ENCODE results near the gene TMEM178B. TPM values are rescaled to one million over a fixed set of nuclear protein-coding genes. Genes with fewer than 3 reads are reported as not detected.

The TMEM178B gene
- polyA plus RNA-seq, 6 donors from 2014 or later: not detected

- H3K36me3 Mint-ChIP-seq: no peaks in the 10 kb centered on the region
- H3K4me3 Mint-ChIP-seq: no peak overlapping the region
- ATAC-seq (ENCODE audit: low read depth in 2 of 2) (no peak), DNase-seq (no peak)
- H3K9me3 Mint-ChIP-seq: peaks cover 0 to 9% (median 0%) of the 10 kb centered on the region in 7 donors
- no peak overlapping the region for H3K27ac Mint-ChIP-seq
- H3K27me3 Mint-ChIP-seq: peaks cover 0 to 4% (median 0%) of the 10 kb centered on the region in 3 donors
- H3K4me1 Mint-ChIP-seq: no peaks in the 10 kb centered on the region
These were observed 287.6 kb downstream of the TMEM178B start for GRCh38 chr7:141361479-141361878.

- H3K4me3 Mint-ChIP-seq: no peak overlapping the region
- H3K27me3 Mint-ChIP-seq: peaks cover 0 to 6% (median 0%) of the 10 kb centered on the region in 3 donors
These were observed 288.1 kb downstream of the TMEM178B start for GRCh38 chr7:141361960-141362359.

GRCh38 chr7:141362580-141363435 lies 288.9 kb downstream of the TMEM178B start:
- Mint-ChIP-seq H3K9me3 (peaks cover 0 to 9% (median 0%) of the 10 kb centered on the region in 7 donors), H3K27me3 (peaks cover 0 to 6% (median 5%) of the 10 kb centered on the region in 3 donors), H3K4me1 (no peaks in the 10 kb centered on the region), H3K36me3 (no peaks in the 10 kb centered on the region), H3K27ac (peak overlapping the region in 1 of 6 donors; percentile 2), H3K4me3 (no peak overlapping the region)
- no peak for DNase-seq
- ATAC-seq (ENCODE audit: low read depth in 2 of 2): no peak

More at GRCh38 chr7:141361960-141362359, 288.1 kb downstream of the TMEM178B start:
- Mint-ChIP-seq H3K9me3 (peaks cover 0 to 9% (median 0%) of the 10 kb centered on the region in 7 donors), H3K4me1 (no peaks in the 10 kb centered on the region), H3K27ac (no peak overlapping the region), H3K36me3 (no peaks in the 10 kb centered on the region)
- ATAC-seq (ENCODE audit: low read depth in 2 of 2): no peak
- no peak for DNase-seq

- no peaks in the 10 kb centered on the region for H3K4me1 Mint-ChIP-seq
- no peak for ATAC-seq (ENCODE audit: low read depth in 2 of 2)
- peaks cover 0 to 9% (median 0%) of the 10 kb centered on the region in 7 donors for H3K9me3 Mint-ChIP-seq
- no peak overlapping the region for H3K4me3 Mint-ChIP-seq
- no peak overlapping the region for H3K27ac Mint-ChIP-seq
- H3K27me3 Mint-ChIP-seq: peaks cover 0 to 6% (median 6%) of the 10 kb centered on the region in 3 donors
- no peak for DNase-seq
- H3K36me3 Mint-ChIP-seq: no peaks in the 10 kb centered on the region
These were observed 289.9 kb downstream of the TMEM178B start for GRCh38 chr7:141363748-141364147.

- H3K9me3 Mint-ChIP-seq: no peaks in the 10 kb centered on the region
- H3K4me1 Mint-ChIP-seq: no peaks in the 10 kb centered on the region
- H3K36me3 Mint-ChIP-seq: no peaks in the 10 kb centered on the region
- no peak overlapping the region for H3K4me3 Mint-ChIP-seq
- peaks cover 5 to 6% (median 6%) of the 10 kb centered on the region in 3 donors for H3K27me3 Mint-ChIP-seq
- ATAC-seq (ENCODE audit: low read depth in 2 of 2) (no peak), DNase-seq (no peak)
- peak overlapping the region in 1 of 6 donors; percentile 12 for H3K27ac Mint-ChIP-seq
These were observed 292.3 kb downstream of the TMEM178B start for GRCh38 chr7:141366091-141366621.

DNA sequence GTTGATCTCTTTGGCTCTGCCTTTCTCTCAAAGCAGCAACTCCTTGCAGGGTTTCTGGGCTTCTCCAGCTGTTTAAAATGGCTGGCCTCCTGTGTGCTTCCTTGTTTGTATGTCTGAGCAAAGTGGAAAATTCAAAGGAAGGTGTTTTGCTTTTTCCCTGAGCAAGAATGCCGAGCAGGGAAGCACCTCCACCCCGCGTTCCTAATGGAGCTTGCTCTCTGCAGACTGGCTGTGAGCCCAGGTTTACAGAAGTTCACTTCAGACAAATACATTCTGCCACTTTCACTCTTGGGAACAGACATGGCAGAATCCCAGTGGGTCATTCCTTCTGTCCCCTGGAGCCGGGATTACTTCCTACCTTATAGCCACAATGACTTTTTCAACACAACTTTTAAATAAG lies 295.6 kb downstream of the TMEM178B start:
- no peak overlapping the region for H3K27ac Mint-ChIP-seq

GRCh38 chr7:141370178-141370577 lies 296.3 kb downstream of the TMEM178B start:
- DNase-seq: no peak
- H3K4me1 Mint-ChIP-seq: no peaks in the 10 kb centered on the region
- H3K9me3 Mint-ChIP-seq: no peaks in the 10 kb centered on the region
- no peaks in the 10 kb centered on the region for H3K36me3 Mint-ChIP-seq
- no peak for ATAC-seq (ENCODE audit: low read depth in 2 of 2)
- H3K4me3 Mint-ChIP-seq: no peak overlapping the region
- peaks cover 5 to 15% (median 6%) of the 10 kb centered on the region in 3 donors for H3K27me3 Mint-ChIP-seq
- H3K27ac Mint-ChIP-seq: no peak overlapping the region

More for the DNA sequence above, 295.6 kb downstream of the TMEM178B start:
- ATAC-seq (ENCODE audit: low read depth in 2 of 2) (no peak), DNase-seq (no peak)
- no peaks in the 10 kb centered on the region for H3K9me3 Mint-ChIP-seq
- H3K4me1 Mint-ChIP-seq: no peaks in the 10 kb centered on the region
- peaks cover 5 to 15% (median 6%) of the 10 kb centered on the region in 3 donors for H3K27me3 Mint-ChIP-seq
- no peaks in the 10 kb centered on the region for H3K36me3 Mint-ChIP-seq
- no peak overlapping the region for H3K4me3 Mint-ChIP-seq

DNA sequence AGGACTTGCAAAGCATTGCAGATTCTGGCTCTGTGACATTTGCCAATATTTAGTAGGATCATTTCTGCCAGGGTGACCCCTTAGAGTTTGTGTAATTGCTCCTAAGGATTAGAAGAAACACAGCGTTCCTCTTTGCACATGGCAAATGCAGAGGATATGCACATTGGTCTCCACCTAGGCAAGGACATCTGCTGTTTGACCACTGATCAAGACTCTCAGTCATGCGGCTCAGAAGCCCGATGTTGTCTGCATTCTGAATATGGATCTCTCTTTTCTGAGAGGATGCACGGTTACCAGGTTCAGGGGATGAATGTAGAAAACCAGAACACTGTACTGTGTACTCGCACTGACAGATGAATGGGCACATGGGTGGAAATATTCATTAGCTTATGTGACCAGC lies 296.8 kb downstream of the TMEM178B start:
- ATAC-seq (ENCODE audit: low read depth in 2 of 2): no peak
- DNase-seq: no peak
- H3K36me3 Mint-ChIP-seq: no peaks in the 10 kb centered on the region
- no peaks in the 10 kb centered on the region for H3K4me1 Mint-ChIP-seq
- H3K4me3 Mint-ChIP-seq: no peak overlapping the region
- H3K9me3 Mint-ChIP-seq: no peaks in the 10 kb centered on the region
- peaks cover 5 to 15% (median 6%) of the 10 kb centered on the region in 3 donors for H3K27me3 Mint-ChIP-seq
- H3K27ac Mint-ChIP-seq: no peak overlapping the region

DNA sequence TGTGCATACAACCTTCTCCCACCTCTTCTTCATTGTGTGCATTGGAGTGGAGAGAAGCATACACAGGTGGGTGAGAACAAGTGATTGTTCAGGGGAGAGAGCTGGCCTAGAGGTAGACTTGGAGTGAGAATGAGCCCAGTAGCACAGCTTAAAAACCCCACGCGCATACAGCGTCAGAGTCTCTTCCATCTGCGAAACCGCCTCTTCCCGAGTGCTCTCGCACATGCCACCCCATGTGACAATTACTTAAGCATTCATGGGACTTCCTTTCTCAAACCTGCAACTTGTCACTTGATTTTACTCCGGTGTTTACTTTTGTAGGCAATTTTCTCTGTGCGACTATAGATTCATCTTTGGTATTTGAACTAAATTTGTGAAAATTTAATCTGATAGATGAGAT lies 300.6 kb downstream of the TMEM178B start:
- DNase-seq (no peak), ATAC-seq (ENCODE audit: low read depth in 2 of 2) (no peak)
- H3K9me3 Mint-ChIP-seq: no peaks in the 10 kb centered on the region
- no peak overlapping the region for H3K4me3 Mint-ChIP-seq
- H3K36me3 Mint-ChIP-seq: no peaks in the 10 kb centered on the region
- no peak overlapping the region for H3K27ac Mint-ChIP-seq
- peaks cover 0 to 9% (median 5%) of the 10 kb centered on the region in 3 donors for H3K27me3 Mint-ChIP-seq
- H3K4me1 Mint-ChIP-seq: no peaks in the 10 kb centered on the region

GRCh38 chr7:141375442-141375841 lies 301.6 kb downstream of the TMEM178B start:
- DNase-seq (no peak), ATAC-seq (ENCODE audit: low read depth in 2 of 2) (no peak)
- peaks cover 0 to 9% (median 0%) of the 10 kb centered on the region in 3 donors for H3K27me3 Mint-ChIP-seq
- H3K36me3 Mint-ChIP-seq: no peaks in the 10 kb centered on the region
- H3K4me1 Mint-ChIP-seq: no peaks in the 10 kb centered on the region
- no peak overlapping the region for H3K27ac Mint-ChIP-seq
- no peak overlapping the region for H3K4me3 Mint-ChIP-seq
- peaks cover 0 to 3% (median 0%) of the 10 kb centered on the region in 7 donors for H3K9me3 Mint-ChIP-seq

DNA sequence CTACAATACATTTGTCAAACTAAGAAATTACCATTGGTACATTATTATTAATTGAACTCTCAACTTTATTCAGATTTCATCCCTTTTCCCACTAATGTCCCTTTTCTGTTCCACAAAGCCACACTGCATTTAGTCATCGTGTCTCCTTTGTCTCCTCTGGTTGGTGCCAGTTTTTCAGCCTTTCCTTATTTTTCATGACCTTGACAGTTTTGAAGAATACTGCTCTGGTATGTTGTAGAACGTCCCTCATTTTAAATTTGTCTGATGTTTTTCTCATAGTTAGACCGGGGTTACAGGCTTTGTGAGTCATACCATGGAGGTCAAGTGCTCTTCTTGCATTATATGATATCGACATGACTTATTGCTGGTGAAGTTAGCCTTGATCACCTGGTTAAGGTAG lies 304.0 kb downstream of the TMEM178B start:
- H3K4me1 Mint-ChIP-seq: no peaks in the 10 kb centered on the region
- H3K27ac Mint-ChIP-seq: no peak overlapping the region
- DNase-seq: no peak
- H3K4me3 Mint-ChIP-seq: no peak overlapping the region
- H3K36me3 Mint-ChIP-seq: no peaks in the 10 kb centered on the region
- peaks cover 0 to 3% (median 0%) of the 10 kb centered on the region in 7 donors for H3K9me3 Mint-ChIP-seq
- H3K27me3 Mint-ChIP-seq: no peaks in the 10 kb centered on the region
- ATAC-seq (ENCODE audit: low read depth in 2 of 2): no peak

DNA sequence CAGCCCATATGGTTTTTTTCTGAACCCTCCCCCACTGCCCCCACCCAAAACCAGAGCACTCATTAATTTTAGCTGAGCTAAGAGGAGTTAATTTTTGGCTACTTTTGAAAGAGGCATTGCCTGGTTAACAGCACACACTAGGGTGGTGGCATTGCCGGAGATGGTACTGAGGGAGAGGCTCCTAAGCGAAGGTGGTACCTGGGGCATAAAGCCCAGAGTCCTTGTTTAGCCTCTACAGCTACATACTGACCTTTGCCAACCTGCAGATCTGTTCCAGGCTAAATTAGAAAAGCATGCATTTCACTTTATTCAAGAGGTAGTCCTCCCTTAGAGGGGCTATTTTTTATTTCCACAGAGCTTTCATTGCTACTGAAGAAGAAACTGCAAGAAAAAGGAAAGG lies 304.5 kb downstream of the TMEM178B start:
- peaks cover 0 to 4% (median 0%) of the 10 kb centered on the region in 7 donors for H3K9me3 Mint-ChIP-seq
- H3K4me1 Mint-ChIP-seq: no peaks in the 10 kb centered on the region
- no peak overlapping the region for H3K27ac Mint-ChIP-seq
- ATAC-seq (ENCODE audit: low read depth in 2 of 2): no peak
- no peaks in the 10 kb centered on the region for H3K27me3 Mint-ChIP-seq
- DNase-seq: no peak
- no peaks in the 10 kb centered on the region for H3K36me3 Mint-ChIP-seq
- no peak overlapping the region for H3K4me3 Mint-ChIP-seq

DNA sequence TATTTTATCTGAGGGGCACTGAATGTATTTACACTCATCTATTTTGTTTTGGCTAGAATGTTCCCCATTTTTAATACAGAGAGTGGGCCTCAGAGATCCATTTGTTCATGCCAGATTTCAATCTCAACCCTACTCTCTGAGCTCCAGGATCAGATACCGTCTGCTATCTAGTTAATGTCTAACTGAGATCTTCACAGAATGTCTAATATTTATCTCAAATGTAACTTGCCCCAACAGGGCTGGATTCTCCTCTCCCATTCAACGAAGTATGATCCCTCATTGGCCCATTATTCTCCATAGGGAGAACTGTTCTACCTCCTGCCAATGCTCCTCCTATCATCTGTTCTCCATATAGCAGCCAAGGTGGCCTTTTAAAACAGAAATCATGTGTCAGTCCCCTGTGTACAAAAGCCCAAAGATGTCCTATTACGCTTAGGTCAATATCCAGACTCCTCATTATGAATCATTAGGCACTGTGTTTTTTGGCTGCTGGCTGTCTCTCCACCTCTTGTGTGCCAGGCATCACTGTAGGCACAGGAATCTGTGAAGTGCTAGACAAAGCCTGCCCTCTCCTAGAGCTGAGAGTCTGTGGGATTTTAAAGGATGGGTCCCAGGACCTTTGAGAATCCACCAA lies 308.0 kb downstream of the TMEM178B start:
- no peaks in the 10 kb centered on the region for H3K36me3 Mint-ChIP-seq
- H3K27me3 Mint-ChIP-seq: peaks cover 0 to 9% (median 0%) of the 10 kb centered on the region in 3 donors
- peaks cover 0 to 9% (median 2%) of the 10 kb centered on the region in 7 donors for H3K9me3 Mint-ChIP-seq
- H3K27ac Mint-ChIP-seq: no peak overlapping the region
- no peaks in the 10 kb centered on the region for H3K4me1 Mint-ChIP-seq
- DNase-seq (no peak), ATAC-seq (ENCODE audit: low read depth in 2 of 2) (no peak)
- H3K4me3 Mint-ChIP-seq: no peak overlapping the region
